Heart left ventricle (tissue), 16 donors: ENCODE results near the gene AADACL3. TPM values are rescaled to one million over a fixed set of nuclear protein-coding genes. Genes with fewer than 3 reads are reported as not detected.

ENCODE experiments used
- ATAC-seq, 4 donors: fragments of 200-7000 bp; cut with Tn5 transposase; one replicate each; pipeline ENCODE4 v1.9.1; 2020 to 2022; ENCODE audit warnings: moderate library complexity in 4 of 4, mild to moderate bottlenecking in 3 of 4, moderate number of reproducible peaks in 1 of 4
- DNase-seq, 5 donors: peaks; one replicate each; pipeline ENCODE4 v3.0.0-alpha.2; 2020
- H3K27ac ChIP-seq, 12 donors: fragments of 200-600 bp; sonication (generic) in 4 of 12; one replicate each; pipeline versions ENCODE4 v1.5.0 to v1.8.0; 2016 to 2022; ENCODE audit warnings: mild to moderate bottlenecking in 2 of 12
- H3K27me3 ChIP-seq, 9 donors: fragments of 200-600 bp; sonication (generic) in 2 of 9; one replicate each; pipeline versions ENCODE4 v1.5.1 to v1.8.0; 2016 to 2022; ENCODE audit warnings: mild to moderate bottlenecking in 3 of 9
- H3K36me3 ChIP-seq, 9 donors: fragments of 200-600 bp; sonication (generic) in 2 of 9; one replicate each; pipeline versions ENCODE4 v1.5.0 to v1.8.0; 2018 to 2022; ENCODE audit warnings: mild to moderate bottlenecking in 2 of 9
- H3K4me1 ChIP-seq, 12 donors: fragments of 200-600 bp; sonication (generic) in 4 of 12; one replicate each; pipeline versions ENCODE4 v1.5.0 to v1.8.0; 2016 to 2022; ENCODE audit warnings: mild to moderate bottlenecking in 3 of 12
- H3K4me3 ChIP-seq, 12 donors: fragments of 200-600 bp; sonication (generic) in 4 of 12; one replicate each; pipeline versions ENCODE4 v1.5.0 to v1.8.0; 2017 to 2022; ENCODE audit warnings: mild to moderate bottlenecking in 9 of 12, moderate library complexity in 4 of 12
- H3K9me3 ChIP-seq, 12 donors: fragments of 200-600 bp; sonication (generic) in 4 of 12; one replicate each; pipeline versions ENCODE4 v1.5.0 to v1.8.0; 2016 to 2022; ENCODE audit warnings: mild to moderate bottlenecking in 1 of 12
- CTCF ChIP-seq, 12 donors: fragments of 200-600 bp; sonication (generic) in 4 of 12; IDR thresholded peaks; one replicate each; pipeline versions ENCODE4 v1.5.0 to v1.8.0; 2018 to 2022; ENCODE audit warnings: antibody characterized with exemption in 12 of 12, mild to moderate bottlenecking in 5 of 12
- POLR2A ChIP-seq, 2 donors: fragments of 450-650 bp; IDR thresholded peaks; one replicate each; pipeline ENCODE4 v1.6.1; 2017; ENCODE audit warnings: antibody characterized with exemption in 2 of 2, mild to moderate bottlenecking in 2 of 2, moderate library complexity in 2 of 2
- WGBS, 4 donors: extraction: QIAGEN DNeasy Blood & Tissue Kit in 2 of 4; methylation state at CpG; one replicate each; pipeline versions ENCODE4 v1.1.5 to v1.1.7; 2013 to 2018; 5-methylcytosine and 5-hydroxymethylcytosine counted together
- intact Hi-C, 10 donors: fragments of 100-400 bp; cut with DNase I; formaldehyde crosslinking; loops; one replicate each; pipeline versions ENCODE4 v1.11.1 to v1.14.2; 2022
- polyA plus RNA-seq, 2 donors: library from polyadenylated mRNA; stranded (reverse); fragments of 200-250 nt; gene quantifications; one replicate each; pipeline ENCODE4 v1.2.3, GENCODE V29; 2013
- total RNA-seq, 9 donors: library from RNA; depleted of rRNA in 2 of 9; stranded (reverse); fragments of >200 nt in 2 of 9; fragmentation: NEBNext Ultra II Directional in 3 of 9; extraction: Animal tissue kit (Norgen Biotek cat#: 25700) in 3 of 9; gene quantifications; one replicate each; pipeline versions ENCODE4 v1.1.0 to v1.2.4, GENCODE V29; 2016 to 2023
- donor health status: ischemic (EF 13 %, LVEDD 7.1; RV severe dilation, severe dysfunction).
- donor health status: healthy with polysubstance abuse.
- donor health status: DM: no; HTN: yes; CAD: no.
- donor health status: DM: no; HTN: no; CAD: no.
- donor health status: ischemic (EF 25% LVEDD 6.9; RV normal size, moderate dysfunction).
- donor health status: ischemic (EF 25% LVEDD 5.7; RV mildly dilated, moderate dysfunction).
- donor health status: healthy.
- donor health status: DM: yes; HTN: yes; CAD: no.
- donor health status: ischemic (EF 35%, LVEDD 5.7; RV mildly dilated, moderate dysfunction).
- donor health status: nonischemic (EF 11% LVEDD 7.7; RV severe dilation, severe dysfunction).
- donor health status: DM: yes; HTN: yes; CAD: no.
- donor health status: PGD.
- donor health status: ischemic (EF 29% LVEDD 5.4; RV normal size, mild dysfunction).
- donor health status: nonischemic (EF 23%, LVEDD 6.1; RV moderate dilation, normal function).

AADACL3 gene
- total and polyA plus RNA-seq, 11 donors = not detected

GRCh38 chr1:12714710-12715475 lies 1.0 kb upstream of the AADACL3 start:
- ATAC-seq (no peak), DNase-seq (no peak)
- TF ChIP-seq POLR2A (IDR thresholded peaks at IDR 0.05) (no peak), CTCF (IDR thresholded peaks at IDR 0.05) (no peak)
- no peaks in the 10 kb centered on the region for H3K4me1 ChIP-seq
- no peaks in the 10 kb centered on the region for H3K36me3 ChIP-seq
- no peak overlapping the region for H3K4me3 ChIP-seq
- peaks cover 0 to 10% (median 0%) of the 10 kb centered on the region in 9 donors for H3K27me3 ChIP-seq
- 62 to 82% (median 68%) methylated on average over 3 of the region's 3 CpGs for WGBS, 4 donors
- H3K27ac ChIP-seq = no peak overlapping the region
- H3K9me3 ChIP-seq = no peaks in the 10 kb centered on the region
- intact Hi-C loops = no loop called here

- Histone ChIP-seq H3K9me3 (no peaks in the 10 kb centered on the region), H3K27me3 (peaks cover 0 to 16% (median 4%) of the 10 kb centered on the region in 9 donors), H3K4me1 (no peaks in the 10 kb centered on the region), H3K4me3 (no peak overlapping the region), H3K27ac (no peak overlapping the region), H3K36me3 (no peaks in the 10 kb centered on the region)
- DNase-seq = no peak
- intact Hi-C loops = no loop called here
- TF ChIP-seq CTCF (IDR thresholded peaks at IDR 0.05) (no peak), POLR2A (IDR thresholded peaks at IDR 0.05) (no peak)
- WGBS, 4 donors = 68 to 81% (median 81%) methylated on average over 7 of the region's 7 CpGs
- no peak for ATAC-seq
Measured at GRCh38 chr1:12717301-12717838, 1.5 kb downstream of the AADACL3 start.

GRCh38 chr1:12722626-12723025 lies 6.7 kb downstream of the AADACL3 start:
- no peak overlapping the region for H3K4me3 ChIP-seq
- no peak for ATAC-seq
- H3K36me3 ChIP-seq = no peaks in the 10 kb centered on the region
- intact Hi-C loops = no loop called here
- 38 to 61% (median 54%) methylated on average over 1 of the region's 1 CpG for WGBS, 4 donors
- no peak for DNase-seq
- TF ChIP-seq POLR2A (IDR thresholded peaks at IDR 0.05) (no peak), CTCF (IDR thresholded peaks at IDR 0.05) (no peak)
- no peak overlapping the region for H3K27ac ChIP-seq
- no peaks in the 10 kb centered on the region for H3K4me1 ChIP-seq
- no peaks in the 10 kb centered on the region for H3K9me3 ChIP-seq
- peaks cover 0 to 15% (median 0%) of the 10 kb centered on the region in 9 donors for H3K27me3 ChIP-seq

GRCh38 chr1:12728391-12728790 lies 12.5 kb downstream of the AADACL3 start:
- Histone ChIP-seq H3K9me3 (peaks cover 0 to 41% (median 17%) of the 10 kb centered on the region in 12 donors), H3K4me3 (no peak overlapping the region), H3K36me3 (no peaks in the 10 kb centered on the region), H3K4me1 (no peaks in the 10 kb centered on the region), H3K27me3 (peaks cover 0 to 15% (median 0%) of the 10 kb centered on the region in 9 donors), H3K27ac (no peak overlapping the region)
- ATAC-seq (no peak), DNase-seq (no peak)
- WGBS, 4 donors = 66 to 88% (median 83%) methylated on average over 2 of the region's 2 CpGs
- intact Hi-C loops = no loop called here
- no peak for TF ChIP-seq POLR2A (IDR thresholded peaks at IDR 0.05)
- TF ChIP-seq CTCF (IDR thresholded peaks at IDR 0.05) = no peak
